IMR-90 (cell line): Measurements from ENCODE around the gene PLCH2.

ENCODE experiments used
- BHLHE40 ChIP-seq: fragments of 150-350 bp; IDR thresholded peaks from 2 replicates; pipeline ENCODE4 v1.6.1; 2016; ENCODE audit warnings: mild to moderate bottlenecking, low read depth, low read length
- CEBPB ChIP-seq: IDR thresholded peaks from 2 replicates; pipeline ENCODE4 v1.6.1; 2012; ENCODE audit warnings: low read depth, low read length, improper control_type of control experiment
- FOS ChIP-seq: fragments of 150-350 bp; IDR thresholded peaks from 2 replicates; pipeline ENCODE4 v1.6.1; 2016; ENCODE audit warnings: low read depth, low read length
- MAFK ChIP-seq: IDR thresholded peaks from 2 replicates; pipeline ENCODE4 v1.6.1; 2012; ENCODE audit warnings: low read depth, low read length, improper control_type of control experiment
- MAZ ChIP-seq: IDR thresholded peaks from 2 replicates; pipeline ENCODE4 v1.6.1; 2012; ENCODE audit warnings: low read depth, mild to moderate bottlenecking, low read length, improper control_type of control experiment, moderate library complexity, borderline replicate concordance
- MXI1 ChIP-seq: IDR thresholded peaks from 2 replicates; pipeline ENCODE4 v1.6.1; 2012; ENCODE audit warnings: low read depth, mild to moderate bottlenecking, low read length, moderate library complexity, borderline replicate concordance
- NFE2L2 ChIP-seq: fragments of 150-350 bp; IDR thresholded peaks from 2 replicates; pipeline ENCODE4 v1.6.1; 2016; ENCODE audit warnings: low read depth, mild to moderate bottlenecking, low read length
- POLR2A ChIP-seq: IDR thresholded peaks from 2 replicates; pipeline ENCODE4 v1.6.1; 2012; ENCODE audit warnings: mild to moderate bottlenecking, low read depth, low read length
- RAD21 ChIP-seq: IDR thresholded peaks from 2 replicates; pipeline ENCODE4 v1.6.1; 2012; ENCODE audit warnings: low read length, improper control_type of control experiment
- RCOR1 ChIP-seq: IDR thresholded peaks from 2 replicates; pipeline ENCODE4 v1.6.1; 2012; ENCODE audit warnings: mild to moderate bottlenecking, low read length, improper control_type of control experiment; ENCODE audit not compliant: insufficient replicate concordance
- RFX5 ChIP-seq: IDR thresholded peaks from 2 replicates; pipeline ENCODE4 v1.8.0; 2012; ENCODE audit warnings: low read depth, mild to moderate bottlenecking, low read length, moderate library complexity
- TF ChIP-seq, protein P1 (sequence below): conservative IDR thresholded peaks from 2 replicates; pipeline ENCODE4 v1.5.1; 2012; ENCODE audit warnings: mild to moderate bottlenecking, low read depth, low read length, improper control_type of control experiment
- TF ChIP-seq, protein P2 (sequence below): fragments of 150-350 bp; IDR thresholded peaks from 2 replicates; pipeline ENCODE4 v1.6.1; 2017; ENCODE audit warnings: mild to moderate bottlenecking, antibody characterized with exemption, low read length, low read depth
- TF ChIP-seq, protein P3 (sequence below): fragments of 150-350 bp; IDR thresholded peaks from 2 replicates; pipeline ENCODE4 v1.6.1; 2016; ENCODE audit warnings: low read depth, mild to moderate bottlenecking, low read length, moderate library complexity, borderline replicate concordance

DNA sequence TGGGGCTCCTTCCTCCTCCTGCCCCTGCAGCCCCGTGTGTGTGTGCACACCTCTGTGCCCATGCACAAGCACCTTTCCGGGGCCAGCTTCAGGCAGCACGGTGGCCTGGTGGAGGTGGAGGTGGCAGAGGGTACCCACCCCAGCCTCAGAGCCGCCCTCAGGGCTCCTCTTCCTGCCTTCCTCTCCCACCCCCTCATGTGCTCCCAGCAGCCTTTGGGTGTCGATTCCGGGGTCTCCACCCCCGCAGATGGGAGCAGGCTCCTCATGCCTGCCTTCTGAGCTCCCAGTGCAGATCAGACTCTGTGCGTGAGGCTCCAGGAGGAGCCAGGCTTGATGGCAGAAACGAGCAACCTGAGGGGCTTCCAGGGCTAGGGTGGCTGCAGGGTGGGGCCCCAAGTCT, 29.2 kb upstream of the PLCH2 start:
- TF ChIP-seq, protein P1, sequence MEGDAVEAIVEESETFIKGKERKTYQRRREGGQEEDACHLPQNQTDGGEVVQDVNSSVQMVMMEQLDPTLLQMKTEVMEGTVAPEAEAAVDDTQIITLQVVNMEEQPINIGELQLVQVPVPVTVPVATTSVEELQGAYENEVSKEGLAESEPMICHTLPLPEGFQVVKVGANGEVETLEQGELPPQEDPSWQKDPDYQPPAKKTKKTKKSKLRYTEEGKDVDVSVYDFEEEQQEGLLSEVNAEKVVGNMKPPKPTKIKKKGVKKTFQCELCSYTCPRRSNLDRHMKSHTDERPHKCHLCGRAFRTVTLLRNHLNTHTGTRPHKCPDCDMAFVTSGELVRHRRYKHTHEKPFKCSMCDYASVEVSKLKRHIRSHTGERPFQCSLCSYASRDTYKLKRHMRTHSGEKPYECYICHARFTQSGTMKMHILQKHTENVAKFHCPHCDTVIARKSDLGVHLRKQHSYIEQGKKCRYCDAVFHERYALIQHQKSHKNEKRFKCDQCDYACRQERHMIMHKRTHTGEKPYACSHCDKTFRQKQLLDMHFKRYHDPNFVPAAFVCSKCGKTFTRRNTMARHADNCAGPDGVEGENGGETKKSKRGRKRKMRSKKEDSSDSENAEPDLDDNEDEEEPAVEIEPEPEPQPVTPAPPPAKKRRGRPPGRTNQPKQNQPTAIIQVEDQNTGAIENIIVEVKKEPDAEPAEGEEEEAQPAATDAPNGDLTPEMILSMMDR, result no peak
- no peak for TF ChIP-seq CEBPB
- TF ChIP-seq BHLHE40, result no peak
- TF ChIP-seq POLR2A, result no peak
- TF ChIP-seq RAD21, result no peak
- TF ChIP-seq MAZ, result no peak
- TF ChIP-seq MAFK, result no peak
- TF ChIP-seq, protein P2, sequence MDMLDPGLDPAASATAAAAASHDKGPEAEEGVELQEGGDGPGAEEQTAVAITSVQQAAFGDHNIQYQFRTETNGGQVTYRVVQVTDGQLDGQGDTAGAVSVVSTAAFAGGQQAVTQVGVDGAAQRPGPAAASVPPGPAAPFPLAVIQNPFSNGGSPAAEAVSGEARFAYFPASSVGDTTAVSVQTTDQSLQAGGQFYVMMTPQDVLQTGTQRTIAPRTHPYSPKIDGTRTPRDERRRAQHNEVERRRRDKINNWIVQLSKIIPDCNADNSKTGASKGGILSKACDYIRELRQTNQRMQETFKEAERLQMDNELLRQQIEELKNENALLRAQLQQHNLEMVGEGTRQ, result no peak
- TF ChIP-seq MXI1, result no peak
- no peak for TF ChIP-seq RFX5
- TF ChIP-seq FOS, result no peak
- TF ChIP-seq, protein P3, sequence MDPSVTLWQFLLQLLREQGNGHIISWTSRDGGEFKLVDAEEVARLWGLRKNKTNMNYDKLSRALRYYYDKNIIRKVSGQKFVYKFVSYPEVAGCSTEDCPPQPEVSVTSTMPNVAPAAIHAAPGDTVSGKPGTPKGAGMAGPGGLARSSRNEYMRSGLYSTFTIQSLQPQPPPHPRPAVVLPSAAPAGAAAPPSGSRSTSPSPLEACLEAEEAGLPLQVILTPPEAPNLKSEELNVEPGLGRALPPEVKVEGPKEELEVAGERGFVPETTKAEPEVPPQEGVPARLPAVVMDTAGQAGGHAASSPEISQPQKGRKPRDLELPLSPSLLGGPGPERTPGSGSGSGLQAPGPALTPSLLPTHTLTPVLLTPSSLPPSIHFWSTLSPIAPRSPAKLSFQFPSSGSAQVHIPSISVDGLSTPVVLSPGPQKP, result no peak
- no peak for TF ChIP-seq RCOR1
- TF ChIP-seq NFE2L2, result no peak
